Right lobe of liver (tissue), 6 donors: ENCODE measurements around the gene SEBOX. TPM values are rescaled to one million over a fixed set of nuclear protein-coding genes. Genes with fewer than 3 reads are reported as not detected.

Experiments used
- ATAC-seq, 4 donors: fragments of 200-7000 bp; cut with Tn5 transposase; one replicate each; pipeline ENCODE4 v1.9.1; 2020; ENCODE audit warnings: mild to moderate bottlenecking in 4 of 4, moderate library complexity in 4 of 4
- DNase-seq, 3 donors: peaks; one replicate each; pipeline ENCODE4 v3.0.0-alpha.2; 2020
- H3K27ac ChIP-seq, 3 donors: fragments of 200-600 bp; one replicate each; pipeline ENCODE4 v1.8.0; 2022
- H3K27me3 ChIP-seq, 2 donors: fragments of 200-600 bp; one replicate each; pipeline ENCODE4 v1.8.0; 2022
- H3K36me3 ChIP-seq, 4 donors: fragments of 200-600 bp; sonication (generic) in 1 of 4; one replicate each; pipeline versions ENCODE4 v1.5.1 to v1.8.0; 2017 to 2022; ENCODE audit warnings: control low read depth in 1 of 4
- H3K4me1 ChIP-seq, 4 donors: fragments of 200-600 bp; sonication (generic) in 1 of 4; one replicate each; pipeline versions ENCODE4 v1.5.1 to v1.8.0; 2017 to 2022; ENCODE audit warnings: control low read depth in 1 of 4
- H3K4me3 ChIP-seq, 3 donors: fragments of 200-600 bp; one replicate each; pipeline ENCODE4 v1.8.0; 2022
- H3K9me3 ChIP-seq, 4 donors: fragments of 200-600 bp; sonication (generic) in 1 of 4; one replicate each; pipeline versions ENCODE4 v1.5.1 to v1.8.0; 2017 to 2022; ENCODE audit warnings: control low read depth in 1 of 4
- CTCF ChIP-seq, 4 donors: fragments of 200-600 bp in 3 of 4; fragments of 450-650 bp in 1 of 4; IDR thresholded peaks; one replicate each; pipeline versions ENCODE4 v1.5.1 to v1.8.0; 2016 to 2022; ENCODE audit warnings: antibody characterized with exemption in 4 of 4, mild to moderate bottlenecking in 2 of 4
- POLR2A ChIP-seq: fragments of 450-650 bp; IDR thresholded peaks from one replicate; pipeline ENCODE4 v1.6.1; 2017; ENCODE audit warnings: antibody characterized with exemption, mild to moderate bottlenecking
- WGBS: methylation state at CpG from one replicate; pipeline ENCODE4 v1.1.6; 2018; ENCODE audit warnings: low coverage, low lambda C conversion rate; ENCODE audit not compliant: insufficient coverage; ENCODE audit errors: missing lambda C conversion rate; 5-methylcytosine and 5-hydroxymethylcytosine counted together
- intact Hi-C, 2 donors: fragments of 100-400 bp; cut with DNase I; formaldehyde crosslinking; loops; one replicate each; pipeline versions ENCODE4 v1.11.2 to v1.14.1; 2022
- total RNA-seq, 6 experiments: library from RNA; depleted of rRNA in 2 of 6; stranded (reverse); fragments of >200 nt in 2 of 6; fragmentation: NEBNext Ultra II Directional in 3 of 6; extraction: Animal tissue kit (Norgen Biotek cat#: 25700) in 3 of 6; gene quantifications; one replicate each; pipeline versions ENCODE4 v1.1.0 to v1.2.4, GENCODE V29; 2016 to 2023
- donor health status: DM: no; HTN: yes; CAD: no.
- donor health status: DM: no; HTN: no; CAD: no.
- donor health status: DM: no; HTN: no; CAD: no.
- donor health status: DM: no; HTN: yes; CAD: no.
- donor health status: DM: no; HTN: yes; CAD: no.

The SEBOX gene
- total RNA-seq, 6 experiments from 2014 or later, result not detected

- Histone ChIP-seq H3K9me3 (no peaks in the 10 kb centered on the region), H3K27ac (no peak overlapping the region), H3K36me3 (peaks cover 0 to 28% (median 4%) of the 10 kb centered on the region in 4 donors), H3K4me1 (peaks cover 0 to 28% (median 12%) of the 10 kb centered on the region in 4 donors), H3K27me3 (no peaks in the 10 kb centered on the region), H3K4me3 (no peak overlapping the region)
- TF ChIP-seq CTCF (IDR thresholded peaks at IDR 0.05), result no peak
- TF ChIP-seq POLR2A, result no peak
- DNase-seq, result no peak
- 87% methylated on average over 7 of the region's 7 CpGs for WGBS
- no peak for ATAC-seq
- intact Hi-C loops, result no loop called here
Measured at GRCh38 chr17:28394337-28395116, 29.5 kb upstream of the SEBOX start.

DNA sequence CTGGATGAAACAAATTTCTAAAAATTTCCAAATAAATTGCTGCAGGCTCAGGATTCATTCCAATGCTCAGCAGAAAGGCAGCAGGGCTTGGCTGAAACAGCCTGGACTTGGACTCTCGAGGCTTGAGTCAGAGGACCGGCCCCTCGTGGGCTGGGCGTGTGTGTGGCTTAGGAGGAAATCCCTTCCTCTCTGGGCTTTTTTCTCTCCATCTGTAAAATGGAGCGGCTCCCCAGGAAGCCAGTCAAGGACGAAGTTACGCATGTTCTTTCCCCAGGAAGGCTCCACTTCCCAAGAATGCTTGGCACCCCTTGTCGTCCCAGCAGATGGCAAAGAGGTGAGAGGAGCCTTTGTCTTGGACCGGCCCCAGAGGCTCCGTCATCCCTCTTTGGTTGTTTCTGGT is 27.5 kb upstream of the SEBOX start:
- no peak for TF ChIP-seq POLR2A
- no peak for TF ChIP-seq CTCF (IDR thresholded peaks at IDR 0.05)
- ATAC-seq (no peak), DNase-seq (no peak)
- 85% methylated on average over 6 of the region's 10 CpGs for WGBS
- H3K9me3 ChIP-seq, result no peaks in the 10 kb centered on the region
- no peak overlapping the region for H3K4me3 ChIP-seq
- intact Hi-C loops, result no loop called here
- peaks cover 0 to 8% (median under 1%) of the 10 kb centered on the region in 4 donors for H3K4me1 ChIP-seq
- H3K36me3 ChIP-seq, result peaks cover 0 to 25% (median 4%) of the 10 kb centered on the region in 4 donors
- H3K27ac ChIP-seq, result no peak overlapping the region
- no peaks in the 10 kb centered on the region for H3K27me3 ChIP-seq

DNA sequence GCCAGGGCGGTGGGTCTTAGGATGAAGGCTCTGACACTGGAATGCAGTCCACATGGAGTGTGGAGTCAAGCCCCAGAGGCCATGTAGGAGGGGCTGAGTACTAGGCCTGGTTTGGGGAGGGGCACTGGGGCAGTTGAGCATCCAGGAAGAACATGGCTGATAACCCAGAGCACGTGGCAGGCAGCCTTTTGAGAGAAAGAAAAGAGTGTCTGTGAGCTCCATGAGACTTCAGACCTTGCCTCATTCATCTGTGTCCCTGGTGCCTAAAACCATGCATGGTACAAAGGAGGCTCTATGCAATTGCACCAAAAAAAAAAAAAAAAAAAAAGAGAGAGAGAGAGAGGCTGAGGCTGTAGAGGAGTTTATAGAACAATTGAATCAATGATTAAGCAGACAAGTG is 26.4 kb upstream of the SEBOX start:
- TF ChIP-seq CTCF (IDR thresholded peaks at IDR 0.05) (no peak), POLR2A (no peak)
- H3K36me3 ChIP-seq, result peaks cover 0 to 25% (median 4%) of the 10 kb centered on the region in 4 donors
- WGBS, result 90% methylated on average over 2 of the region's 2 CpGs

GRCh38 chr17:28390984-28391383 is 26.0 kb upstream of the SEBOX start:
- Histone ChIP-seq H3K9me3 (no peaks in the 10 kb centered on the region), H3K4me3 (no peak overlapping the region), H3K4me1 (no peaks in the 10 kb centered on the region), H3K36me3 (peaks cover 0 to 24% (median 4%) of the 10 kb centered on the region in 4 donors), H3K27ac (no peak overlapping the region), H3K27me3 (no peaks in the 10 kb centered on the region)
- no CpG with 5 or more reads among the region's 1 CpG for WGBS
- DNase-seq (no peak), ATAC-seq (no peak)
- intact Hi-C loops, result no loop called here
- TF ChIP-seq CTCF (IDR thresholded peaks at IDR 0.05), result no peak
- no peak for TF ChIP-seq POLR2A

More for the DNA sequence above, 26.4 kb upstream of the SEBOX start:
- H3K4me1 ChIP-seq, result no peaks in the 10 kb centered on the region
- no peak overlapping the region for H3K27ac ChIP-seq
- H3K27me3 ChIP-seq, result no peaks in the 10 kb centered on the region
- no peak overlapping the region for H3K4me3 ChIP-seq
- intact Hi-C loops, result no loop called here
- no peak for ATAC-seq
- no peaks in the 10 kb centered on the region for H3K9me3 ChIP-seq
- no peak for DNase-seq
